B cell (primary cell): ENCODE data around the gene SH3GL1. TPM values are rescaled to one million over a fixed set of nuclear protein-coding genes. Genes with fewer than 3 reads are reported as not detected.

Experiments
- ATAC-seq: fragments of 200-7000 bp; cut with Tn5 transposase; one replicate; pipeline ENCODE4 v1.10.0; 2021; ENCODE audit warnings: low read depth, mild to moderate bottlenecking, moderate number of reproducible peaks, moderate library complexity
- CTCF ChIA-PET: fragments of 350-600 bp; sonication (Branson Sonifier 250); formaldehyde crosslinking; loops from one replicate; lab custom pipeline; 2021; ENCODE audit warnings: antibody characterized with exemption, inconsistent platforms; lab: Charles Lee
- POLR2A ChIA-PET: fragments of 350-600 bp; sonication (Branson Sonifier 250); formaldehyde crosslinking; loops from one replicate; lab custom pipeline; 2021; ENCODE audit warnings: antibody characterized with exemption; lab: Charles Lee
- DNase-seq: peaks from one replicate; pipeline ENCODE4 v3.0.0; 2013
- H2AFZ ChIP-seq: 2 replicates; pipeline ENCODE4 v1.6.1; 2012; ENCODE audit warnings: mild to moderate bottlenecking, low read depth, low read length; ENCODE audit not compliant: insufficient read depth, poor library complexity, severe bottlenecking
- H3K27ac ChIP-seq, 2 donors: 1 replicate in 1 of 2; 2 replicates in 1 of 2; pipeline ENCODE4 v1.5.1; 2012 to 2013; ENCODE audit warnings: low read length in 2 of 2, mild to moderate bottlenecking in 2 of 2, moderate library complexity in 1 of 2
- H3K27me3 ChIP-seq, 4 experiments: fragments of 200-600 bp in 1 of 4; sonication (generic) in 1 of 4; replicated peaks in 1 of 4; 1 replicate in 2 of 4; 2 replicates in 2 of 4; pipeline versions ENCODE4 v1.6.1 to v1.7.0; 2013 to 2016; ENCODE audit warnings: low read length in 3 of 4, mild to moderate bottlenecking in 2 of 4, mixed read lengths in 1 of 4, moderate library complexity in 1 of 4; ENCODE audit not compliant: insufficient read depth in 4 of 4, control insufficient read depth in 3 of 4; ENCODE audit errors: control extremely low read depth in 1 of 4
- H3K36me3 ChIP-seq, 2 experiments: replicated peaks in 1 of 2; 1 replicate in 1 of 2; 2 replicates in 1 of 2; pipeline versions ENCODE4 v1.6.1 to v1.7.1; 2013; ENCODE audit warnings: low read length in 1 of 2; ENCODE audit not compliant: insufficient read depth in 2 of 2, control insufficient read depth in 1 of 2; ENCODE audit errors: control extremely low read depth in 1 of 2, extremely low read depth in 1 of 2
- H3K4me1 ChIP-seq, 2 donors: fragments of 200-600 bp in 1 of 2; sonication (generic) in 1 of 2; 1 replicate in 1 of 2; 2 replicates in 1 of 2; pipeline versions ENCODE4 v1.5.1 to v1.6.1; 2013 to 2017; ENCODE audit warnings: low read length in 2 of 2; ENCODE audit not compliant: control insufficient read depth in 2 of 2, insufficient read depth in 2 of 2
- H3K4me2 ChIP-seq: replicated peaks from 2 replicates; pipeline ENCODE3; 2012; ENCODE audit warnings: mild to moderate bottlenecking, low read depth, low read length; ENCODE audit not compliant: poor library complexity, severe bottlenecking
- H3K4me3 ChIP-seq, 5 experiments: fragments of 200-600 bp in 1 of 5; sonication (generic) in 1 of 5; 1 replicate in 3 of 5; 2 replicates in 2 of 5; pipeline versions ENCODE4 v1.5.1 to v1.7.0; 2011 to 2016; ENCODE audit warnings: low read length in 4 of 5, mild to moderate bottlenecking in 4 of 5, low read depth in 2 of 5, control low read depth in 1 of 5, moderate library complexity in 1 of 5; ENCODE audit not compliant: insufficient read depth in 1 of 5; ENCODE audit errors: control extremely low read depth in 1 of 5, extremely low read depth in 1 of 5
- H3K79me2 ChIP-seq: fragments of 200-600 bp; sonication (generic); one replicate; pipeline ENCODE4 v1.6.0; 2016; ENCODE audit warnings: low read length; ENCODE audit not compliant: control insufficient read depth, insufficient read depth
- H3K9ac ChIP-seq: fragments of 200-600 bp; sonication (generic); 2 replicates; pipeline ENCODE4 v1.6.1; 2017; ENCODE audit warnings: mild to moderate bottlenecking, low read length, moderate library complexity
- H3K9me3 ChIP-seq, 3 donors: one replicate each; pipeline versions ENCODE4 v1.6.1 to v1.7.1; 2013; ENCODE audit warnings: low read length in 2 of 3; ENCODE audit not compliant: control insufficient read depth in 2 of 3, insufficient read depth in 1 of 3; ENCODE audit errors: control extremely low read depth in 1 of 3
- H4K20me1 ChIP-seq: 2 replicates; pipeline ENCODE4 v1.6.0; 2012; ENCODE audit warnings: mild to moderate bottlenecking, low read length; ENCODE audit not compliant: insufficient read depth, control insufficient read depth, poor library complexity, severe bottlenecking
- H3K27ac Mint-ChIP-seq: one replicate; pipeline ENCODE4 v1.8.0; 2021; ENCODE audit warnings: mixed read lengths
- H3K27me3 Mint-ChIP-seq: one replicate; pipeline ENCODE4 v1.8.0; 2021; ENCODE audit warnings: mixed read lengths
- H3K4me1 Mint-ChIP-seq: one replicate; pipeline ENCODE4 v1.8.0; 2021; ENCODE audit warnings: mixed read lengths
- H3K4me3 Mint-ChIP-seq: one replicate; pipeline ENCODE4 v1.8.0; 2021; ENCODE audit warnings: mixed read lengths
- H3K9me3 Mint-ChIP-seq: one replicate; pipeline ENCODE4 v1.8.0; 2022; ENCODE audit warnings: mixed read lengths; ENCODE audit not compliant: insufficient read depth
- CTCF ChIP-seq: fragments of 200-600 bp; IDR thresholded peaks from one replicate; pipeline ENCODE4 v1.8.0; 2022; ENCODE audit warnings: antibody characterized with exemption, mild to moderate bottlenecking
- EZH2 ChIP-seq: IDR thresholded peaks from 2 replicates; pipeline ENCODE4 v1.6.1; 2012; ENCODE audit warnings: borderline replicate concordance, low read depth, mild to moderate bottlenecking, moderate library complexity, low read length; ENCODE audit not compliant: insufficient read depth, poor library complexity, severe bottlenecking
- WGBS: methylation state at CpG from one replicate; pipeline ENCODE4 v1.1.5; 2013; ENCODE audit warnings: missing lambda C conversion rate; ENCODE audit not compliant: insufficient coverage; 5-methylcytosine and 5-hydroxymethylcytosine counted together
- intact Hi-C: fragments of 100-400 bp; cut with micrococcal nuclease; formaldehyde crosslinking; loops from one replicate; pipeline ENCODE4 v1.10.0; 2022
- polyA plus RNA-seq: library from polyadenylated mRNA; depleted of rRNA; stranded (reverse); fragments of >200 nt; gene quantifications from 2 replicates; pipeline ENCODE4 v1.2.3, GENCODE V29; 2012
- total RNA-seq, 2 donors: library from RNA; stranded (reverse); fragments of 120-200 nt in 1 of 2; gene quantifications; 1 replicate in 1 of 2; 2 replicates in 1 of 2; pipeline versions ENCODE4 v1.2.3 to v1.2.4, GENCODE V29; 2013 to 2022

Gene SH3GL1
- total and polyA plus RNA-seq, 2 donors (not counting 1 experiment from before 2014, with no cell fraction given): 37.2 to 42.4 TPM

DNA sequence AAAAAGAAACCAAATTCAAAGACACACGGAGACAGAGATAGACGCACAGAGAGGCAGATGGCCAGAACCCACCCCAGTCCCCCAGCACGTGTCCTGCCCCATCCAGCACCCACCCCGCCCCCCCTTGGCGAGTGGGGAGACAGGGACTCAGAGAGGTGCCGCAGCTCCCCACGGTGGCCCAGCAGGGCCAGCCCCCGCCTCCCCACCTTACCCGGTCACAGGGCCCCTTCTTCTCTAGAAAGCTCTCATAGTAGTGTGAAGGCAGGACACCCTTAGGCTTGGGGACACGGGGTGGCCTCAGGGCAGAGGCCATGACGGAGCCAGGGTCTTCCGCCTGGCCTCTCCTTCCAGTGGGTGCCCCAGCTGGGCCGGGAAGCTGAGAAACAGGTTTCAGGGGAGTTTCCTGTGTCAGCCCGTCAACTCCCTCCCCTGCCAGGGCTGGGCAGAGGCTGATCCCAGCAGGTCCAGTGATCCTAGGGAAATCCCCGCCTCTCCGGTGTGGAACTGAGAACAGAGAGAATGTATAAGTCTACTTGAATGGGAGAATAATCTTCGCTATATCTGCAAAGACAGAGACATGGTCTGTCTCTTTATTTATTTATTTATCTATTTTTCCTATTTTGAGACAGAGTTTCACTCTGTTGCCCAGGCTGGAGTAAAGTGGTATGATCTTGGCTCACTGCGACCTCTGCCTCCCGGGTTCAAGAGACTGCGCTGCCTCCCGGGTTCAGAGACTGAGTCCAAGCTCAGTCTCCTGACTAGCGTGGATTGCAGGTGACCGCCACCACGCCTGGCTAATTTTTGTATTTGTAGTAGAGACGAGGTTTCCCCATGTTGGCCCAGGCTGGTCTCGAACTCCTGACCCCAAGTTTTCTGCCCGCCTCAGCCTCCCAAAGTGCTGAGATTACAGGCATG is 61.6 kb downstream of the SH3GL1 start, which contains the start of gene STAP2:
TSS of gene STAP2 (minus strand) at position 387 of the 915 bp plus-strand sequence. CDS start at position 313, 74 bp downstream.
- Histone ChIP-seq H3K4me3 (peak within 1 kb of the TSS in 4 of 5 experiments; percentile 37 to 70 (median 55)), H3K9ac (peak within 1 kb of the TSS; percentile 65), H2AFZ (peak within 1 kb of the TSS; percentile 95), H3K79me2 (no peaks in the 10 kb centered on the region), H3K4me1 (peaks cover 3 to 24% of the 10 kb centered on the region in 2 donors), H3K36me3 (no peaks in the 10 kb centered on the region), H4K20me1 (no peaks in the 10 kb centered on the region), H3K27ac (peak within 1 kb of the TSS in 1 of 2 donors; percentile 6), H3K4me2 (peak within 1 kb of the TSS; percentile 90), H3K27me3 (no peaks in the 10 kb centered on the region), H3K9me3 (no peaks in the 10 kb centered on the region)
- intact Hi-C loops: no loop called here
- H3K27me3 Mint-ChIP-seq: no peaks in the 10 kb centered on the region
- ATAC-seq: no peak
- peak within 1 kb of the TSS; percentile 75 for H3K27ac Mint-ChIP-seq
- DNase-seq: peak; percentile 39
- H3K9me3 Mint-ChIP-seq: no peaks in the 10 kb centered on the region
- 77% methylated on average over 15 of the region's 27 CpGs for WGBS
- peaks cover 25% of the 10 kb centered on the region for H3K4me1 Mint-ChIP-seq
- TF ChIP-seq CTCF: no peak
- no peak for TF ChIP-seq EZH2
- ChIA-PET POLR2A (no interaction called here), CTCF (interaction anchor here (0.7 to 2.6 kb wide), 2 partner anchors 13 to 67 kb away, joined by 3 to 6 read pairs; no protein-coding TSS in a partner anchor)
- peak within 1 kb of the TSS; percentile 88 for H3K4me3 Mint-ChIP-seq
